Breast epithelium (tissue), 3 donors: ENCODE results near the gene MAP3K5.

Source experiments
- POLR2AphosphoS5 ChIP-seq, 3 donors: sonication (generic); formaldehyde crosslinking; IDR thresholded peaks; one replicate each; pipeline ENCODE4 v1.6.1; 2017; ENCODE audit warnings: antibody characterized with exemption in 3 of 3
- TF ChIP-seq, protein P1 (sequence below), 3 donors: fragments of 450-650 bp; IDR thresholded peaks; one replicate each; pipeline ENCODE4 v1.5.1; 2016 to 2017; ENCODE audit warnings: antibody characterized with exemption in 3 of 3, mild to moderate bottlenecking in 3 of 3, moderate library complexity in 3 of 3

DNA sequence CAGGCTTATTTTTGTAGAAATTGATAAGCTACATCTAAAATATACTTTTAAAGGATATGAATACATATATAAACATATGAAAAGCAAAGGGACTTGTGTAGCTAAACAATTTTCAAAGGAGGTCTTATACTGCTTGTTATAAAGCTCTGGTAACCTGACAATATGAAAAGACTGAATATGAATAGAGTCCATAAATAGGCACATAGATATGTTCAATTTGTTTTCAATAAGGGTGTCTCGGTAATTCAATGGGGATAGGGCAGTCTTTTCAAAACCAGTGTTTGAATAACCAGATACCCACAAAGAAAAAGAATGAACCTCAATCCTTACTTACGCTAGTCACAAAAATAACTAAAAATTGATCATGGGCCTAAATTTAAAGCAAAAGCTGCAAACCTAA, 9.3 kb upstream of the MAP3K5 start:
- no peak for TF ChIP-seq POLR2AphosphoS5 (IDR thresholded peaks at IDR 0.05)
- TF ChIP-seq, protein P1, sequence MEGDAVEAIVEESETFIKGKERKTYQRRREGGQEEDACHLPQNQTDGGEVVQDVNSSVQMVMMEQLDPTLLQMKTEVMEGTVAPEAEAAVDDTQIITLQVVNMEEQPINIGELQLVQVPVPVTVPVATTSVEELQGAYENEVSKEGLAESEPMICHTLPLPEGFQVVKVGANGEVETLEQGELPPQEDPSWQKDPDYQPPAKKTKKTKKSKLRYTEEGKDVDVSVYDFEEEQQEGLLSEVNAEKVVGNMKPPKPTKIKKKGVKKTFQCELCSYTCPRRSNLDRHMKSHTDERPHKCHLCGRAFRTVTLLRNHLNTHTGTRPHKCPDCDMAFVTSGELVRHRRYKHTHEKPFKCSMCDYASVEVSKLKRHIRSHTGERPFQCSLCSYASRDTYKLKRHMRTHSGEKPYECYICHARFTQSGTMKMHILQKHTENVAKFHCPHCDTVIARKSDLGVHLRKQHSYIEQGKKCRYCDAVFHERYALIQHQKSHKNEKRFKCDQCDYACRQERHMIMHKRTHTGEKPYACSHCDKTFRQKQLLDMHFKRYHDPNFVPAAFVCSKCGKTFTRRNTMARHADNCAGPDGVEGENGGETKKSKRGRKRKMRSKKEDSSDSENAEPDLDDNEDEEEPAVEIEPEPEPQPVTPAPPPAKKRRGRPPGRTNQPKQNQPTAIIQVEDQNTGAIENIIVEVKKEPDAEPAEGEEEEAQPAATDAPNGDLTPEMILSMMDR (IDR thresholded peaks at IDR 0.05), result no peak
